ENCODE results near the gene ARL13B. TPM values are rescaled to one million over a fixed set of nuclear protein-coding genes. Genes with fewer than 3 reads are reported as not detected.

ARL13B gene
- total RNA-seq, 1 donor from 2014 or later, result 15.2 TPM

- Mint-ChIP-seq H3K4me1 (ENCODE audit: low read depth) (no peaks in the 10 kb centered on the region), H3K27ac (no peak overlapping the region)
Observed at GRCh38 chr3:93988764-93989163, 8.8 kb downstream of the ARL13B start.

GRCh38 chr3:93989241-93989640, 9.3 kb downstream of the ARL13B start:
- H3K9me3 Mint-ChIP-seq (ENCODE audit: low read depth), result no peaks in the 10 kb centered on the region
- TF ChIP-seq, protein P1, sequence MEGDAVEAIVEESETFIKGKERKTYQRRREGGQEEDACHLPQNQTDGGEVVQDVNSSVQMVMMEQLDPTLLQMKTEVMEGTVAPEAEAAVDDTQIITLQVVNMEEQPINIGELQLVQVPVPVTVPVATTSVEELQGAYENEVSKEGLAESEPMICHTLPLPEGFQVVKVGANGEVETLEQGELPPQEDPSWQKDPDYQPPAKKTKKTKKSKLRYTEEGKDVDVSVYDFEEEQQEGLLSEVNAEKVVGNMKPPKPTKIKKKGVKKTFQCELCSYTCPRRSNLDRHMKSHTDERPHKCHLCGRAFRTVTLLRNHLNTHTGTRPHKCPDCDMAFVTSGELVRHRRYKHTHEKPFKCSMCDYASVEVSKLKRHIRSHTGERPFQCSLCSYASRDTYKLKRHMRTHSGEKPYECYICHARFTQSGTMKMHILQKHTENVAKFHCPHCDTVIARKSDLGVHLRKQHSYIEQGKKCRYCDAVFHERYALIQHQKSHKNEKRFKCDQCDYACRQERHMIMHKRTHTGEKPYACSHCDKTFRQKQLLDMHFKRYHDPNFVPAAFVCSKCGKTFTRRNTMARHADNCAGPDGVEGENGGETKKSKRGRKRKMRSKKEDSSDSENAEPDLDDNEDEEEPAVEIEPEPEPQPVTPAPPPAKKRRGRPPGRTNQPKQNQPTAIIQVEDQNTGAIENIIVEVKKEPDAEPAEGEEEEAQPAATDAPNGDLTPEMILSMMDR (IDR thresholded peaks at IDR 0.05; ENCODE audit: unreplicated experiment), result no peak

More at GRCh38 chr3:93988764-93989163, 8.8 kb downstream of the ARL13B start:
- TF ChIP-seq, protein P1 (IDR thresholded peaks at IDR 0.05; ENCODE audit: unreplicated experiment), result no peak
- Mint-ChIP-seq H3K36me3 (ENCODE audit: insufficient read depth) (no peaks in the 10 kb centered on the region), H3K27me3 (no peaks in the 10 kb centered on the region), H3K9me3 (ENCODE audit: low read depth) (no peaks in the 10 kb centered on the region), H3K4me3 (ENCODE audit: low read depth) (no peak overlapping the region)
- no peak for DNase-seq (ENCODE audit: low spot score, unreplicated experiment)

GRCh38 chr3:93991631-93992030, 11.7 kb downstream of the ARL13B start:
- H3K4me1 Mint-ChIP-seq (ENCODE audit: low read depth), result no peaks in the 10 kb centered on the region
- no peak for DNase-seq (ENCODE audit: low spot score, unreplicated experiment)
- no peaks in the 10 kb centered on the region for H3K36me3 Mint-ChIP-seq (ENCODE audit: insufficient read depth)
- H3K4me3 Mint-ChIP-seq (ENCODE audit: low read depth), result no peak overlapping the region
- no peaks in the 10 kb centered on the region for H3K9me3 Mint-ChIP-seq (ENCODE audit: low read depth)
- no peaks in the 10 kb centered on the region for H3K27me3 Mint-ChIP-seq
- no peak overlapping the region for H3K27ac Mint-ChIP-seq
- TF ChIP-seq, protein P1 (IDR thresholded peaks at IDR 0.05; ENCODE audit: unreplicated experiment), result no peak

More at GRCh38 chr3:93989241-93989640, 9.3 kb downstream of the ARL13B start:
- Mint-ChIP-seq H3K27me3 (no peaks in the 10 kb centered on the region), H3K27ac (no peak overlapping the region), H3K4me3 (ENCODE audit: low read depth) (no peak overlapping the region), H3K4me1 (ENCODE audit: low read depth) (no peaks in the 10 kb centered on the region), H3K36me3 (ENCODE audit: insufficient read depth) (no peaks in the 10 kb centered on the region)
- DNase-seq (ENCODE audit: low spot score, unreplicated experiment), result no peak

GRCh38 chr3:93992207-93992606, 12.3 kb downstream of the ARL13B start:
- TF ChIP-seq, protein P1 (IDR thresholded peaks at IDR 0.05; ENCODE audit: unreplicated experiment), result no peak
- Mint-ChIP-seq H3K9me3 (ENCODE audit: low read depth) (no peaks in the 10 kb centered on the region), H3K4me3 (ENCODE audit: low read depth) (no peak overlapping the region), H3K27me3 (no peaks in the 10 kb centered on the region), H3K4me1 (ENCODE audit: low read depth) (no peaks in the 10 kb centered on the region), H3K27ac (no peak overlapping the region), H3K36me3 (ENCODE audit: insufficient read depth) (no peaks in the 10 kb centered on the region)
- DNase-seq (ENCODE audit: low spot score, unreplicated experiment), result no peak

GRCh38 chr3:93994056-93994455, 14.1 kb downstream of the ARL13B start:
- no peak overlapping the region for H3K4me3 Mint-ChIP-seq (ENCODE audit: low read depth)
- H3K36me3 Mint-ChIP-seq (ENCODE audit: insufficient read depth), result peaks cover 2% of the 10 kb centered on the region
- DNase-seq (ENCODE audit: low spot score, unreplicated experiment), result no peak
- no peaks in the 10 kb centered on the region for H3K9me3 Mint-ChIP-seq (ENCODE audit: low read depth)
- TF ChIP-seq, protein P1 (IDR thresholded peaks at IDR 0.05; ENCODE audit: unreplicated experiment), result no peak
- H3K27ac Mint-ChIP-seq, result no peak overlapping the region
- no peaks in the 10 kb centered on the region for H3K4me1 Mint-ChIP-seq (ENCODE audit: low read depth)
- H3K27me3 Mint-ChIP-seq, result no peaks in the 10 kb centered on the region
